ENCODE results near the gene RAB40A. TPM values are rescaled to one million over a fixed set of nuclear protein-coding genes. Genes with fewer than 3 reads are reported as not detected.

Gene RAB40A
- total RNA-seq, 2 donors from 2014 or later: 2.6 to 4.3 TPM

DNA sequence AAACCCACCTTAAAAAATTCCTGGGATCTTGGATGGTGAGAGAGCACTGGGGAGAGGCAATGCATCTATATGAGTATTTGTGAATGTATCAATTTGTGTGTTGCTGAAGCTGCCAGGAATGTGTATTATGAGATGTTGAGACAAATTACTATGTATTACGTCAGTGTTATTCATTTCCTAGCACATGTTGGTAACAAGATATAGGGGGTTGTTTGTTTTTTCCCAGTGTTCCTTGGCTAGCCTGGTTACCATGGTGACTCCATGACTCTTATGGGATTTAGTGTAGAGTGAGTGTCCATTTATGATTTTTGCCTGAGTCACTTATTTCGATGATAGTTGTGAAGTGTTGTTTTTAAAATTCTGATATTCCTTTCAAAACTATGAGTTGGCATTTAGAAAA lies 65.6 kb downstream of the RAB40A start:
- H3K27me3 ChIP-seq (replicated peaks; ENCODE audit: insufficient read depth): no peaks in the 10 kb centered on the region
- no peak overlapping the region for H3K27ac ChIP-seq
- ATAC-seq (ENCODE audit: insufficient number of reproducible peaks, low FRiP score, low read depth): no peak
- TF ChIP-seq, protein P1, sequence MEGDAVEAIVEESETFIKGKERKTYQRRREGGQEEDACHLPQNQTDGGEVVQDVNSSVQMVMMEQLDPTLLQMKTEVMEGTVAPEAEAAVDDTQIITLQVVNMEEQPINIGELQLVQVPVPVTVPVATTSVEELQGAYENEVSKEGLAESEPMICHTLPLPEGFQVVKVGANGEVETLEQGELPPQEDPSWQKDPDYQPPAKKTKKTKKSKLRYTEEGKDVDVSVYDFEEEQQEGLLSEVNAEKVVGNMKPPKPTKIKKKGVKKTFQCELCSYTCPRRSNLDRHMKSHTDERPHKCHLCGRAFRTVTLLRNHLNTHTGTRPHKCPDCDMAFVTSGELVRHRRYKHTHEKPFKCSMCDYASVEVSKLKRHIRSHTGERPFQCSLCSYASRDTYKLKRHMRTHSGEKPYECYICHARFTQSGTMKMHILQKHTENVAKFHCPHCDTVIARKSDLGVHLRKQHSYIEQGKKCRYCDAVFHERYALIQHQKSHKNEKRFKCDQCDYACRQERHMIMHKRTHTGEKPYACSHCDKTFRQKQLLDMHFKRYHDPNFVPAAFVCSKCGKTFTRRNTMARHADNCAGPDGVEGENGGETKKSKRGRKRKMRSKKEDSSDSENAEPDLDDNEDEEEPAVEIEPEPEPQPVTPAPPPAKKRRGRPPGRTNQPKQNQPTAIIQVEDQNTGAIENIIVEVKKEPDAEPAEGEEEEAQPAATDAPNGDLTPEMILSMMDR (IDR thresholded peaks at IDR 0.05): no peak
- no peaks in the 10 kb centered on the region for H3K9me3 ChIP-seq
- no peaks in the 10 kb centered on the region for H3K4me1 ChIP-seq (ENCODE audit: control insufficient read depth in 1 of 2, low read depth in 2 of 2)
- no peaks in the 10 kb centered on the region for H3K36me3 ChIP-seq
- H3K4me3 ChIP-seq: no peak overlapping the region
- no peak for DNase-seq (ENCODE audit: low spot score)

Other genes with a start within 250 kb of the RAB40A start
- 1 to 10 TPM in 1 of 2 donors, not detected in 1; 1.2 TPM for gene TCEAL5, start 242.7 kb downstream of the RAB40A start, total RNA-seq
- gene BEX2, start 208.5 kb downstream of the RAB40A start, total RNA-seq: 1 to 10 TPM in 1 of 2 donors, not detected in 1; 5.9 TPM
- 10 to 100 TPM in 1 of 2 donors, 1 to 10 TPM in 1; 2.8 to 12.2 TPM for gene TCEAL7, start 189.2 kb downstream of the RAB40A start, total RNA-seq
- gene TCEAL9, start 163.0 kb downstream of the RAB40A start, total RNA-seq: 100 to 1,000 TPM in 1 of 2 donors, 10 to 100 TPM in 1; 70.4 to 118 TPM
- 100 to 1,000 TPM; 127 to 136 TPM for gene BEX3, start 143.0 kb downstream of the RAB40A start, total RNA-seq
- 100 to 1,000 TPM; 334 to 386 TPM for gene TCEAL4, start 66.0 kb upstream of the RAB40A start, total RNA-seq
- 100 to 1,000 TPM in 1 of 2 donors, 10 to 100 TPM in 1; 87.3 to 103 TPM for gene TCEAL3, start 88.5 kb upstream of the RAB40A start, total RNA-seq
- gene TCEAL1, start 109.5 kb upstream of the RAB40A start, total RNA-seq: 100 to 1,000 TPM; 108 to 134 TPM
- gene MORF4L2, start 167.2 kb upstream of the RAB40A start, total RNA-seq: 100 to 1,000 TPM; 559 to 708 TPM
- not detected for gene TMEM31, start 191.4 kb upstream of the RAB40A start, total RNA-seq